MCF 10A (cell line): ENCODE measurements around the gene SCLT1. TPM values are rescaled to one million over a fixed set of nuclear protein-coding genes. Genes with fewer than 3 reads are reported as not detected.

Experiments
- BruUV-seq: library from RNA; stranded (reverse); fragments of 400-500 nt; replicated peaks from 2 replicates; lab custom pipeline; 2021; lab: Mats Ljungman, UMichigan
- CTCF ChIA-PET: fragments of 300-600 bp; sonication (Branson Sonifier 250); formaldehyde crosslinking; extraction: SDS; loops from one replicate; lab custom pipeline; 2021; ENCODE audit warnings: antibody characterized with exemption, inconsistent platforms; lab: Yijun Ruan, JAX
- POLR2A ChIA-PET: fragments of 300-600, 350-650 bp; sonication (Branson Sonifier 250); formaldehyde crosslinking; extraction: SDS; loops from one replicate; lab custom pipeline; 2020; ENCODE audit warnings: antibody characterized with exemption, inconsistent platforms; lab: Yijun Ruan, JAX
- DNase-seq: peaks from one replicate; pipeline ENCODE4 v3.0.0-alpha.2; 2018; ENCODE audit not compliant: unreplicated experiment
- H3K27ac Mint-ChIP-seq: one replicate; pipeline ENCODE4 v1.8.0; 2022; ENCODE audit warnings: mild to moderate bottlenecking, low read depth, mixed read lengths; ENCODE audit not compliant: unreplicated experiment
- H3K27me3 Mint-ChIP-seq: one replicate; pipeline ENCODE4 v1.8.0; 2022; ENCODE audit warnings: mixed read lengths; ENCODE audit not compliant: insufficient read depth, unreplicated experiment
- H3K36me3 Mint-ChIP-seq: one replicate; pipeline ENCODE4 v1.8.0; 2022; ENCODE audit warnings: mild to moderate bottlenecking, moderate library complexity, mixed read lengths; ENCODE audit not compliant: insufficient read depth, unreplicated experiment
- H3K4me1 Mint-ChIP-seq: one replicate; pipeline ENCODE4 v1.8.0; 2022; ENCODE audit warnings: mixed read lengths; ENCODE audit not compliant: insufficient read depth, unreplicated experiment
- H3K4me3 Mint-ChIP-seq: one replicate; pipeline ENCODE4 v1.8.0; 2022; ENCODE audit warnings: mild to moderate bottlenecking, moderate library complexity, mixed read lengths; ENCODE audit not compliant: unreplicated experiment
- H3K9me3 Mint-ChIP-seq: one replicate; pipeline ENCODE4 v1.8.0; 2022; ENCODE audit warnings: mixed read lengths; ENCODE audit not compliant: unreplicated experiment
- intact Hi-C: fragments of 100-400 bp; cut with micrococcal nuclease; formaldehyde crosslinking; loops from 2 replicates; pipeline ENCODE4 v1.14.1; 2022
- total RNA-seq: library from RNA; stranded (reverse); gene quantifications from 2 replicates; pipeline ENCODE4 v1.2.3, GENCODE V29; 2022
- TF ChIP-seq, protein P1 (sequence below): fragments of 200-600 bp; IDR thresholded peaks from one replicate; pipeline ENCODE4 v1.8.0; 2022; ENCODE audit warnings: antibody characterized with exemption, mild to moderate bottlenecking; ENCODE audit not compliant: unreplicated experiment

SCLT1 gene
- total RNA-seq, 1 experiment from 2014 or later: 20.7 TPM

DNA sequence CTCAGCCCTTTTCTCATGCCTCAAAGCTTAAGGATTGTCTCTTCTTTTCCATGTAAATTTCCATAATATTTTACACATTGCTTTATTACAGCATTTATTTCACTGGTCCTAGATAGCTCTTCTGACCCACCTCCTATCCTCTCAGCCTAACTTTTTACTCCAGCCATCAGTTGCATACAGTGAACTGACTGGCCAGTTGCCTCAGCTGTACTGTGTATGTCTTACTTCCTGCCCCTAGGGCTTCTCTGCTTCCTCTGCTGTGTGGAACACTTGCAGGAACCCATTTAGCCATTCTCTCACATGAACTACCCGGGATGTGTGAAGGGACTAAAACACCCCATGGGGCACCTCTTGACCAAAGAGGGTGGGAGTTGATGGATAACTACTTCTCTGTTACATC is 20.6 kb upstream of the SCLT1 start:
- BruUV-seq: no TSS peak
- Mint-ChIP-seq H3K4me3 (no peak overlapping the region), H3K4me1 (peaks cover 5% of the 10 kb centered on the region), H3K27me3 (no peaks in the 10 kb centered on the region), H3K27ac (no peak overlapping the region), H3K9me3 (no peaks in the 10 kb centered on the region), H3K36me3 (peaks cover 13% of the 10 kb centered on the region)
- no peak for DNase-seq
- TF ChIP-seq, protein P1, sequence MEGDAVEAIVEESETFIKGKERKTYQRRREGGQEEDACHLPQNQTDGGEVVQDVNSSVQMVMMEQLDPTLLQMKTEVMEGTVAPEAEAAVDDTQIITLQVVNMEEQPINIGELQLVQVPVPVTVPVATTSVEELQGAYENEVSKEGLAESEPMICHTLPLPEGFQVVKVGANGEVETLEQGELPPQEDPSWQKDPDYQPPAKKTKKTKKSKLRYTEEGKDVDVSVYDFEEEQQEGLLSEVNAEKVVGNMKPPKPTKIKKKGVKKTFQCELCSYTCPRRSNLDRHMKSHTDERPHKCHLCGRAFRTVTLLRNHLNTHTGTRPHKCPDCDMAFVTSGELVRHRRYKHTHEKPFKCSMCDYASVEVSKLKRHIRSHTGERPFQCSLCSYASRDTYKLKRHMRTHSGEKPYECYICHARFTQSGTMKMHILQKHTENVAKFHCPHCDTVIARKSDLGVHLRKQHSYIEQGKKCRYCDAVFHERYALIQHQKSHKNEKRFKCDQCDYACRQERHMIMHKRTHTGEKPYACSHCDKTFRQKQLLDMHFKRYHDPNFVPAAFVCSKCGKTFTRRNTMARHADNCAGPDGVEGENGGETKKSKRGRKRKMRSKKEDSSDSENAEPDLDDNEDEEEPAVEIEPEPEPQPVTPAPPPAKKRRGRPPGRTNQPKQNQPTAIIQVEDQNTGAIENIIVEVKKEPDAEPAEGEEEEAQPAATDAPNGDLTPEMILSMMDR: no peak
- intact Hi-C loops: no loop called here
- POLR2A ChIA-PET: no interaction called here
- CTCF ChIA-PET: no interaction called here

DNA sequence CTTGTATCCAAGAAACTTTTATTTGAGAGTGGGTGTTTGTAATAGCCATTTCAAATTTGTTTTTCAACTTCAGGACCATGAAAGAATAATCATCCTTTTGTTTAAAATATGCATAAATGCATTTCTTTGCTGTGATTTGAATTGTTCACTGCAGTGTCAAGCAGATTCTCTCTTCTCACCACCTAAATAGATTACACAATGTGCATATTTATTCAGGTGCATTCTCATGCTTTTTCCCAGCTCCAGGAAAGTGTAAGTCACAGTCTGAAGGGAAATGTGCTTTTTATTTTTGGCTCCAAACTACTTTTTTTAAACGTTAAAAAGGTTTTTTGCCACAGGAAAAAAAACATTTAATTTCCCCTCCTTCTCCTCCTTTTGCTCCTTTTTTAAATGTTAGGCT is 20.1 kb upstream of the SCLT1 start:
- TF ChIP-seq, protein P1: no peak
- POLR2A ChIA-PET: no interaction called here
- Mint-ChIP-seq H3K36me3 (peaks cover 13% of the 10 kb centered on the region), H3K4me3 (no peak overlapping the region), H3K27ac (no peak overlapping the region), H3K27me3 (no peaks in the 10 kb centered on the region), H3K4me1 (peaks cover 5% of the 10 kb centered on the region), H3K9me3 (no peaks in the 10 kb centered on the region)
- no TSS peak for BruUV-seq
- CTCF ChIA-PET: no interaction called here
- intact Hi-C loops: no loop called here
- DNase-seq: no peak

DNA sequence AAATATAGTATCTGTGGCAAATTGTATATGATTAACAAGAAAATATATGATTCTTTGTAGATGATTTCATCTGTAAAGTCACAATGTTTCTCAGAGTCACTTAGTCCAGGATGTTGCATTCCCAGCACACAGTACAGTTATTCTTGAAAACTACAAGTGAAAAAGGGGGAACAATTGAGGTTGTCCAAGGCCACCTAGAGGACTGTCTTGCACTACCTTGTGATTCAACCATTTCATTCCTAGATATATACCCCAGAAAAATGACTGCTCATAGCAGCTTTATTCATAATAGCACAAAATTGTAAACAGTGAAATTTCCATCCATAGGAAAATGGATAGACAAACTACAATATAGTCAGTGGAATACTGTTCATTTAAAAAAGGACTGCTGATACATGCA is 18.6 kb upstream of the SCLT1 start:
- POLR2A ChIA-PET: no interaction called here
- H3K4me3 Mint-ChIP-seq: no peak overlapping the region
- H3K36me3 Mint-ChIP-seq: peaks cover 13% of the 10 kb centered on the region
- H3K4me1 Mint-ChIP-seq: peaks cover 5% of the 10 kb centered on the region
- intact Hi-C loops: no loop called here
- BruUV-seq: no TSS peak
- CTCF ChIA-PET: no interaction called here
- TF ChIP-seq, protein P1: no peak
- DNase-seq: no peak
- no peak overlapping the region for H3K27ac Mint-ChIP-seq
- no peaks in the 10 kb centered on the region for H3K9me3 Mint-ChIP-seq
- no peaks in the 10 kb centered on the region for H3K27me3 Mint-ChIP-seq

DNA sequence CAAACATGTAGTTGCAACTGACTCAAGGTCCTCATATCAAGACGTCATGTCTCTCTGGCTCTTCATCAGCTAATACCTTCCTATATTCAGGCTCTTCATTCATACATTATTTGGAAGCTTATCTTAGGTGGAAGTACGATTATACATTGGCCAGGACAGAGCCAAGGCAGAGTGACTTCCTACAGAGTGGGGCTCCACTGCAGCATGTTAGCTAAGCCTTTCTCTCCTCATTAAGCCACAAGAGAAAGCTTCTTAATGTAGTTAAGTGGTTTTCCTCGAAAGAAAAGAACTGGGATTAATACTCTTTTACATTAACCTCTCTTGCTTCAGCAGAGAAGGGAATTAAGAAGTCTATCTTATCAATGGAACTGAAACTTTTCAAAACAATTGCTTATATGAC is 17.6 kb upstream of the SCLT1 start:
- CTCF ChIA-PET: no interaction called here
- POLR2A ChIA-PET: interaction anchor here (0.8 kb wide), 1 partner anchor 15 kb away, joined by 3 read pairs; the partner anchor contains the start of gene C4orf33
- TF ChIP-seq, protein P1: no peak
- Mint-ChIP-seq H3K27ac (no peak overlapping the region), H3K4me3 (no peak overlapping the region), H3K9me3 (no peaks in the 10 kb centered on the region), H3K27me3 (no peaks in the 10 kb centered on the region), H3K4me1 (peaks cover 5% of the 10 kb centered on the region), H3K36me3 (peaks cover 13% of the 10 kb centered on the region)
- intact Hi-C loops: no loop called here
- BruUV-seq: no TSS peak
- DNase-seq: no peak
